Subcutaneous adipose tissue (tissue), 4 donors: ENCODE measurements around the gene GRK1. TPM values are rescaled to one million over a fixed set of nuclear protein-coding genes. Genes with fewer than 3 reads are reported as not detected.

Source experiments
- CTCF ChIP-seq: fragments of 450-650 bp; IDR thresholded peaks from one replicate; pipeline ENCODE4 v1.5.1; 2016; ENCODE audit warnings: low read depth, mild to moderate bottlenecking, control low read depth, antibody characterized with exemption, moderate library complexity
- total RNA-seq, 4 donors: library from RNA; depleted of rRNA; stranded (reverse); fragments of >200 nt; gene quantifications; one replicate each; pipeline ENCODE4 v1.1.0, GENCODE V29; 2016

The GRK1 gene
- total RNA-seq, 4 donors from 2014 or later = not detected

GRCh38 chr13:113623491-113624234 lies 43.4 kb upstream of the GRK1 start:
- no peak for TF ChIP-seq CTCF

GRCh38 chr13:113624235-113624587 lies 42.8 kb upstream of the GRK1 start:
- TF ChIP-seq CTCF = no peak

- TF ChIP-seq CTCF = no peak
Measured at GRCh38 chr13:113625965-113626721, 40.9 kb upstream of the GRK1 start.

GRCh38 chr13:113627136-113627535 lies 39.9 kb upstream of the GRK1 start:
- no peak for TF ChIP-seq CTCF

- TF ChIP-seq CTCF = no peak
Measured at GRCh38 chr13:113628291-113629270, 38.4 kb upstream of the GRK1 start.

- no peak for TF ChIP-seq CTCF
Measured at GRCh38 chr13:113629866-113630265, 37.2 kb upstream of the GRK1 start.
